Epithelial cell of prostate (primary cell): ENCODE measurements around the gene NR6A1.

Experiments
- DNase-seq: peaks from one replicate; pipeline ENCODE4 v3.0.0-alpha.2; 2011; ENCODE audit warnings: low read depth, low spot score
- H3K27ac ChIP-seq: fragments of 450-650 bp; 2 replicates; pipeline ENCODE4 v1.5.1; 2017; ENCODE audit warnings: mild to moderate bottlenecking

The NR6A1 gene

GRCh38 chr9:124469011-124469832 is 301.9 kb downstream of the NR6A1 start:
- no peak overlapping the region for H3K27ac ChIP-seq
- no peak for DNase-seq

- no peak overlapping the region for H3K27ac ChIP-seq
- no peak for DNase-seq
Measured at GRCh38 chr9:124468061-124468740, 302.9 kb downstream of the NR6A1 start.

- no peak for DNase-seq
- H3K27ac ChIP-seq = no peak overlapping the region
Measured at GRCh38 chr9:124467410-124468060, 303.6 kb downstream of the NR6A1 start.
